H1 (cell line): ENCODE measurements around the gene RAB29. TPM values are rescaled to one million over a fixed set of nuclear protein-coding genes. Genes with fewer than 3 reads are reported as not detected.

Experiments
- CTCF ChIA-PET: fragments of 300-600 bp; sonication (Branson Sonifier 250); formaldehyde crosslinking; loops from one replicate; lab custom pipeline; 2021; ENCODE audit not compliant: partially characterized antibody; lab: Charles Lee
- POLR2A ChIA-PET: fragments of 300-600 bp; sonication (Branson Sonifier 250); formaldehyde crosslinking; loops from one replicate; lab custom pipeline; 2021; ENCODE audit warnings: inconsistent platforms; ENCODE audit not compliant: partially characterized antibody; lab: Charles Lee
- DNase-seq, 2 experiments: peaks; one replicate each; pipeline versions ENCODE4 v3.0.0 to v3.0.0-alpha.2; 2010 to 2022; ENCODE audit warnings: low spot score in 2 of 2, low read depth in 1 of 2, mixed read lengths in 1 of 2
- FAIRE-seq: peaks from 2 replicates; lab custom pipeline; 2011; peaks lifted over from hg19 to GRCh38; lab: Jason Lieb, UNC
- H2AFZ ChIP-seq: 2 replicates; pipeline ENCODE4 v1.8.1; 2012; ENCODE audit warnings: low read length, inconsistent platforms
- H2AK5ac ChIP-seq: 2 replicates; pipeline ENCODE4 v1.6.1; 2013; ENCODE audit warnings: low read depth, low read length
- H2BK120ac ChIP-seq: replicated peaks from 2 replicates; pipeline ENCODE3; 2013; ENCODE audit warnings: low read depth, low read length, inconsistent platforms
- H2BK12ac ChIP-seq: 2 replicates; pipeline ENCODE4 v1.6.1; 2013; ENCODE audit warnings: low read depth, low read length
- H2BK15ac ChIP-seq: 2 replicates; pipeline ENCODE4 v1.6.1; 2013; ENCODE audit warnings: low read length
- H2BK20ac ChIP-seq: 2 replicates; pipeline ENCODE4 v1.6.1; 2013; ENCODE audit warnings: low read length
- H2BK5ac ChIP-seq: 2 replicates; pipeline ENCODE4 v1.6.1; 2013; ENCODE audit warnings: low read depth, low read length
- H3K14ac ChIP-seq: 2 replicates; pipeline ENCODE4 v1.6.1; 2013; ENCODE audit warnings: inconsistent platforms; ENCODE audit not compliant: insufficient read length
- H3K18ac ChIP-seq: 2 replicates; pipeline ENCODE4 v1.6.1; 2013; ENCODE audit warnings: low read length; ENCODE audit errors: extremely low read depth
- H3K23ac ChIP-seq: 2 replicates; pipeline ENCODE4 v1.6.1; 2013; ENCODE audit warnings: inconsistent platforms; ENCODE audit not compliant: insufficient read length
- H3K23me2 ChIP-seq: 2 replicates; pipeline ENCODE4 v1.6.1; 2013; ENCODE audit warnings: low read depth, low read length
- H3K27ac ChIP-seq: 2 replicates; pipeline ENCODE4 v1.6.1; 2011; ENCODE audit warnings: low read depth, low read length, inconsistent platforms
- H3K27me3 ChIP-seq, 4 experiments: replicated peaks in 1 of 4; 1 replicate in 1 of 4; 2 replicates in 3 of 4; pipeline versions ENCODE4 v1.6.1 to v1.8.1; 2011 to 2013; ENCODE audit warnings: low read length in 3 of 4, mild to moderate bottlenecking in 3 of 4, inconsistent platforms in 2 of 4, mixed read lengths in 2 of 4, moderate library complexity in 1 of 4; ENCODE audit not compliant: control insufficient read depth in 3 of 4, insufficient read depth in 3 of 4; ENCODE audit errors: extremely low read depth in 1 of 4
- H3K36me3 ChIP-seq, 4 experiments: 2 replicates each; pipeline versions ENCODE4 v1.6.1 to v1.8.1; 2011 to 2013; ENCODE audit warnings: mild to moderate bottlenecking in 4 of 4, low read length in 3 of 4, moderate library complexity in 2 of 4, control low read depth in 1 of 4, inconsistent platforms in 1 of 4; ENCODE audit not compliant: insufficient read depth in 4 of 4, control insufficient read depth in 2 of 4
- H3K4ac ChIP-seq: replicated peaks from 2 replicates; pipeline ENCODE3; 2013; ENCODE audit warnings: low read length, low read depth, mixed read lengths, inconsistent platforms; ENCODE audit not compliant: insufficient read length
- H3K4me1 ChIP-seq, 4 experiments: replicated peaks in 1 of 4; 1 replicate in 1 of 4; 2 replicates in 3 of 4; pipeline versions ENCODE4 v1.6.1 to v1.8.1; 2011 to 2013; ENCODE audit warnings: low read length in 3 of 4, inconsistent platforms in 2 of 4, mixed read lengths in 1 of 4; ENCODE audit not compliant: insufficient read depth in 4 of 4, control insufficient read depth in 3 of 4
- H3K4me2 ChIP-seq, 2 experiments: 2 replicates each; pipeline versions ENCODE4 v1.6.1 to v1.8.1; 2011 to 2013; ENCODE audit warnings: low read depth in 2 of 2, low read length in 2 of 2, control low read depth in 1 of 2, inconsistent platforms in 1 of 2, mild to moderate bottlenecking in 1 of 2; ENCODE audit not compliant: insufficient read depth in 1 of 2
- H3K4me3 ChIP-seq, 4 experiments: fragments of 200-600, 300-600 bp in 1 of 4; sonication (generic), shearing (Covaris generic), sonication (Bioruptor Twin) in 1 of 4; 2 replicates each; pipeline versions ENCODE4 v1.5.1 to v1.8.1; 2011 to 2016; ENCODE audit warnings: low read length in 4 of 4, low read depth in 3 of 4, control low read depth in 2 of 4, inconsistent platforms in 2 of 4, mild to moderate bottlenecking in 2 of 4, mixed read lengths in 1 of 4, moderate library complexity in 1 of 4; ENCODE audit not compliant: insufficient read depth in 2 of 4; ENCODE audit errors: extremely low read depth in 1 of 4
- H3K56ac ChIP-seq: replicated peaks from 2 replicates; pipeline ENCODE3; 2013; ENCODE audit warnings: low read depth, mild to moderate bottlenecking, mixed read lengths, low read length, inconsistent platforms; ENCODE audit not compliant: insufficient read length
- H3K79me1 ChIP-seq: 2 replicates; pipeline ENCODE4 v1.6.1; 2013; ENCODE audit warnings: low read depth, low read length, control low read depth
- H3K79me2 ChIP-seq, 2 experiments: 2 replicates each; pipeline versions ENCODE4 v1.6.1 to v1.8.1; 2012 to 2013; ENCODE audit warnings: low read length in 2 of 2, mild to moderate bottlenecking in 2 of 2, inconsistent platforms in 1 of 2; ENCODE audit not compliant: insufficient read depth in 2 of 2, control insufficient read depth in 1 of 2
- H3K9ac ChIP-seq, 4 experiments: replicated peaks in 1 of 4; 1 replicate in 1 of 4; 2 replicates in 3 of 4; pipeline versions ENCODE4 v1.6.1 to v1.8.1; 2011 to 2013; ENCODE audit warnings: low read depth in 3 of 4, low read length in 3 of 4, control low read depth in 2 of 4, mild to moderate bottlenecking in 2 of 4, moderate library complexity in 2 of 4, inconsistent platforms in 1 of 4; ENCODE audit errors: extremely low read depth in 1 of 4
- H3K9me3 ChIP-seq, 2 experiments: 2 replicates each; pipeline versions ENCODE4 v1.6.1 to v1.8.1; 2012 to 2013; ENCODE audit warnings: mild to moderate bottlenecking in 2 of 2, moderate library complexity in 2 of 2, control low read depth in 1 of 2, inconsistent platforms in 1 of 2, low read depth in 1 of 2, low read length in 1 of 2, mixed read lengths in 1 of 2; ENCODE audit not compliant: insufficient read depth in 2 of 2
- H4K20me1 ChIP-seq, 2 experiments: replicated peaks in 1 of 2; 2 replicates each; pipeline versions ENCODE3 to v1.8.1; 2011 to 2013; ENCODE audit warnings: inconsistent platforms in 2 of 2, low read length in 2 of 2, mild to moderate bottlenecking in 1 of 2; ENCODE audit not compliant: insufficient read depth in 2 of 2, control insufficient read depth in 1 of 2
- H4K5ac ChIP-seq: 2 replicates; pipeline ENCODE4 v1.6.1; 2013; ENCODE audit warnings: low read length, low read depth, mixed read lengths, inconsistent platforms; ENCODE audit not compliant: insufficient read length
- H4K8ac ChIP-seq: 2 replicates; pipeline ENCODE4 v1.8.0; 2013; ENCODE audit warnings: mild to moderate bottlenecking, moderate library complexity, low read length, inconsistent platforms; ENCODE audit not compliant: insufficient read depth; ENCODE audit errors: extremely low read depth
- H4K91ac ChIP-seq: replicated peaks from 2 replicates; pipeline ENCODE3; 2013; ENCODE audit warnings: low read length, mixed read lengths, inconsistent platforms; ENCODE audit not compliant: insufficient read length
- CEBPB ChIP-seq: IDR thresholded peaks from 2 replicates; pipeline ENCODE4 v1.6.1; 2012; ENCODE audit warnings: low read depth, low read length
- SIN3A ChIP-seq, 2 experiments: IDR thresholded peaks in 1 of 2; conservative IDR thresholded peaks in 1 of 2; 2 replicates each; pipeline ENCODE4 v1.6.1; 2011 to 2012; ENCODE audit warnings: low read length in 2 of 2, improper control_type of control experiment in 1 of 2, low read depth in 1 of 2, mild to moderate bottlenecking in 1 of 2
- TCF12 ChIP-seq: IDR thresholded peaks from 2 replicates; pipeline ENCODE4 v1.6.1; 2011; ENCODE audit warnings: low read depth, mild to moderate bottlenecking, low read length
- WGBS, 2 experiments: shearing (Covaris generic) in 1 of 2; methylation state at CpG; one replicate each; pipeline versions ENCODE4 v1.1.6 to v1.1.7; 2013 to 2015; ENCODE audit warnings: low lambda C conversion rate in 2 of 2, mixed read lengths in 2 of 2, inconsistent platforms in 1 of 2, low coverage in 1 of 2, missing lambda C conversion rate in 1 of 2; ENCODE audit not compliant: insufficient replicate concordance in 2 of 2, insufficient coverage in 1 of 2, insufficient read length in 1 of 2; ENCODE audit errors: extremely low coverage in 1 of 2, missing lambda C conversion rate in 1 of 2; 5-methylcytosine and 5-hydroxymethylcytosine counted together
- polyA plus RNA-seq, 7 experiments: library from polyadenylated mRNA; depleted of rRNA in 3 of 7; stranded (reverse) in 5 of 7; unstranded in 2 of 7; fragments of >200 nt in 5 of 7; fragments of 200-250 nt in 2 of 7; gene quantifications; 1 replicate in 5 of 7; 2 replicates in 1 of 7; 4 replicates in 1 of 7; pipeline versions ENCODE4 v1.2.1 to v1.2.3, GENCODE V29; 2011 to 2013; ENCODE audit warnings: missing spikeins in 2 of 7, mixed read lengths in 2 of 7
- total RNA-seq: library from RNA; stranded (reverse); fragmentation: NEBNext Ultra II Directional; extraction: Animal tissue kit (Norgen Biotek cat#: 25700); gene quantifications from 2 replicates; pipeline ENCODE4 v1.2.1, GENCODE V29; 2021
- TF ChIP-seq, protein P1 (sequence below): IDR thresholded peaks from 2 replicates; pipeline ENCODE4 v1.6.1; 2012; ENCODE audit warnings: inconsistent platforms

RAB29 gene
- total and polyA plus RNA-seq, 2 of the 8 experiments (the other 6 are each of a cell fraction or from before 2014, with no cell fraction given), result 10.1 to 17.3 TPM

- Histone ChIP-seq H3K14ac (no peak overlapping the region), H3K56ac (no peak overlapping the region), H3K4me2 (no peak overlapping the region), H2BK120ac (no peak overlapping the region), H3K18ac (no peak overlapping the region), H3K9ac (no peak overlapping the region), H2AFZ (no peak overlapping the region), H3K4me3 (no peak overlapping the region), H3K23me2 (no peaks in the 10 kb centered on the region; the same call in 1 of the 2 replicates), H3K36me3 (peaks cover 4 to 12% (median 7%) of the 10 kb centered on the region in 4 experiments; a peak in 6 of 8 replicates), H3K4ac (no peak overlapping the region), H2BK12ac (no peak overlapping the region), H3K4me1 (no peaks in the 10 kb centered on the region), H3K23ac (no peak overlapping the region)
- ChIA-PET POLR2A (interaction anchor here (0.9 to 1.6 kb wide), 8 partner anchors 13 to 121 kb away, joined by 3 to 7 read pairs (median 4); partner anchors contain the start of genes RAB29 and SLC41A1), CTCF (interaction anchor here (0.9 to 11.7 kb wide), 9 partner anchors 8 to 194 kb away, joined by 3 to 206 read pairs (median 4); no protein-coding TSS in a partner anchor)
- no peak for FAIRE-seq
- TF ChIP-seq, protein P1, sequence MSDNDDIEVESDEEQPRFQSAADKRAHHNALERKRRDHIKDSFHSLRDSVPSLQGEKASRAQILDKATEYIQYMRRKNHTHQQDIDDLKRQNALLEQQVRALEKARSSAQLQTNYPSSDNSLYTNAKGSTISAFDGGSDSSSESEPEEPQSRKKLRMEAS, result no peak
- TF ChIP-seq SIN3A (conservative IDR thresholded peaks at IDR 0.05 in 1 of 2, IDR thresholded peaks at IDR 0.05 in 1 of 2; ENCODE audit: low read depth in 1 of 2, low read length in 2 of 2) (no peak), CEBPB (no peak), TCF12 (no peak)
- TF ChIP-seq, all 59 proteins: peak for 0
- 86% methylated on average over 10 of the region's 10 CpGs; no CpG with 5 or more reads in 1 of the 2 experiments for WGBS, 2 experiments
- no peak overlapping the region for H2BK15ac ChIP-seq
- H2BK20ac ChIP-seq, result no peak overlapping the region
- H3K27me3 ChIP-seq, result no peaks in the 10 kb centered on the region
- H4K20me1 ChIP-seq, result no peaks in the 10 kb centered on the region
- H4K91ac ChIP-seq, result no peak overlapping the region
- H3K79me2 ChIP-seq, result no peaks in the 10 kb centered on the region
- no peak for DNase-seq
- no peaks in the 10 kb centered on the region for H3K79me1 ChIP-seq
- H3K27ac ChIP-seq, result no peak overlapping the region
- no peak overlapping the region for H2BK5ac ChIP-seq
- H4K8ac ChIP-seq, result no peak overlapping the region
- no peaks in the 10 kb centered on the region for H3K9me3 ChIP-seq
- H2AK5ac ChIP-seq, result no peak overlapping the region
- no peak overlapping the region for H4K5ac ChIP-seq
These were observed 12.1 kb upstream of the RAB29 start for GRCh38 chr1:205787287-205787916.
